ENCODE data around the gene STRN3.
"Not testable (repeated sequence)": the region's sequence is repeated elsewhere in the genome, so short reads cannot be mapped to it uniquely, and the experiment has no call there.

Gene STRN3

GRCh38 chr14:30915596-30915995 is 110.6 kb downstream of the STRN3 start:
- DNase-seq (ENCODE audit: insufficient read length) (no peak), FAIRE-seq (no peak)
- TF ChIP-seq POLR2A (IDR thresholded peaks at IDR 0.05; ENCODE audit: low read depth, low read length) = no peak
- no peak for TF ChIP-seq POLR2AphosphoS5 (IDR thresholded peaks at IDR 0.05; ENCODE audit: low read depth, low read length)
- TF ChIP-seq TAF1 (IDR thresholded peaks at IDR 0.05; ENCODE audit: borderline replicate concordance, low read depth, low read length) = no peak

DNA sequence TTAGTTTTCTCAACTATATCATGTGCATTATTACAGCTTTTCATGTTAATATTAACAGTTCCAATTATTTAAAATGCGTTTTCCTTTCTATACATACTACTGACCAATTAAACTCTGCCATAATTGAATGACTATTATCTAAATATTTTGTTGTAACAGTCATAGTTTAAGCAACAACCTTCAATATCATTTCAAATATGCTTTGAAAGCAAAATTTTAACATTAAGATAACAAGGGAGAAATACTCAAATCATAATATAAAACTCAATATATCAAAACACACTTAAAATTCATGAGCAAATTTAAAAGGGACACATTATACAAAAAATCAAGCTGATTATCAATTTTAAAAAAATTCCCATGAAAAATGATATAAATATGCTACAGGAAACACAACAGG is 111.4 kb downstream of the STRN3 start:
- DNase-seq (ENCODE audit: insufficient read length) (no peak), FAIRE-seq (no peak)
- TF ChIP-seq POLR2AphosphoS5 (IDR thresholded peaks at IDR 0.05; ENCODE audit: low read depth, low read length) (no peak), POLR2A (IDR thresholded peaks at IDR 0.05; ENCODE audit: low read depth, low read length) (no peak), TAF1 (IDR thresholded peaks at IDR 0.05; ENCODE audit: borderline replicate concordance, low read depth, low read length) (no peak)

DNA sequence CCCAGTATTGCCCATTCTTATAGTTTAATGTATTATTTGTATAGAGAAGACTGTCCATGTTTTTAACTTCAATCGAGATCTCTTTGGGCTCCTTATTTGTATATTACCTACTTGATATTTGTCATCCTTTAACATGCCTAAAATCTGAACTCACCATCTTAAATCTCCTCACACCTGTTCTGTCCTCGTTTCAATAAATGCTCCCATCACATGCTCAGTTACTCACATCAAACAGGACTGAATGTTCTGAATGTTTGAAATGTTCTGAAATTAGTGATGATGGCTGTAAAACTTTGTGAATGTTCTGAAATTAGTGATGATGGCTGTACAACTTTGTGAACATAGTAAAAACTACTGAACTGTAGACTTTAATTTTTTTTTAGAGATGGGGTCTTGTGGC is 117.4 kb downstream of the STRN3 start:
- DNase-seq (ENCODE audit: insufficient read length) (no peak), FAIRE-seq (no peak)
- TF ChIP-seq TAF1 (IDR thresholded peaks at IDR 0.05; ENCODE audit: borderline replicate concordance, low read depth, low read length) (no peak), POLR2AphosphoS5 (IDR thresholded peaks at IDR 0.05; ENCODE audit: low read depth, low read length) (no peak), POLR2A (IDR thresholded peaks at IDR 0.05; ENCODE audit: low read depth, low read length) (no peak)

DNA sequence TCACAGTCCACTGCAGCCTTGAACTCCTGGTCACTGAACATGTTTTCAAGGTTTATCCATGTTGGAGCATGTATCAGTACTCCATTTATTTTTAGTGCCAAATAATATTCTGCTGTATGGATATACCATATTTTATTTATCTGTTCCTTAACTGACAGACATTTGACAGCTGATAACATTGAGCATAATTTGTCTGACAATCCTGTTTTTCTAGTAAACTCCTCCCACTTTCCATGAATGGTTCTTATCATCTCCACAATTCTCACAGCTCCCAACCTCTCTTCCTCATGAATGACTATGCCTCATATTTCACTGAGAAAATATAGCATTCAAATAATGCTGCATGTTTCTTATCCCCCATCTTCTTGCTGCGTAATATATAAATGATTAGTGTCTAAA is 118.5 kb downstream of the STRN3 start:
- FAIRE-seq (no peak), DNase-seq (ENCODE audit: insufficient read length) (no peak)

GRCh38 chr14:30906752-30907658 is 119.2 kb downstream of the STRN3 start:
- no peak for DNase-seq (ENCODE audit: insufficient read length)
- TF ChIP-seq POLR2AphosphoS5 (IDR thresholded peaks at IDR 0.05; ENCODE audit: low read depth, low read length) = no peak
- TF ChIP-seq POLR2A (IDR thresholded peaks at IDR 0.05; ENCODE audit: low read depth, low read length) = no peak
- TF ChIP-seq TAF1 (IDR thresholded peaks at IDR 0.05; ENCODE audit: borderline replicate concordance, low read depth, low read length) = no peak
- no peak for FAIRE-seq

More for the DNA sequence above, 118.5 kb downstream of the STRN3 start:
- no peak for TF ChIP-seq POLR2AphosphoS5 (IDR thresholded peaks at IDR 0.05; ENCODE audit: low read depth, low read length)
- no peak for TF ChIP-seq TAF1 (IDR thresholded peaks at IDR 0.05; ENCODE audit: borderline replicate concordance, low read depth, low read length)
- no peak for TF ChIP-seq POLR2A (IDR thresholded peaks at IDR 0.05; ENCODE audit: low read depth, low read length)

GRCh38 chr14:30903285-30904124 is 122.7 kb downstream of the STRN3 start:
- DNase-seq (ENCODE audit: insufficient read length) (no peak), FAIRE-seq (no peak)
- TF ChIP-seq POLR2A (IDR thresholded peaks at IDR 0.05; ENCODE audit: low read depth, low read length) = no peak
- TF ChIP-seq TAF1 (IDR thresholded peaks at IDR 0.05; ENCODE audit: borderline replicate concordance, low read depth, low read length) = no peak
- no peak for TF ChIP-seq POLR2AphosphoS5 (IDR thresholded peaks at IDR 0.05; ENCODE audit: low read depth, low read length)

GRCh38 chr14:30897121-30897520 is 129.1 kb downstream of the STRN3 start:
- DNase-seq (ENCODE audit: insufficient read length); FAIRE-seq: not testable (repeated sequence)

DNA sequence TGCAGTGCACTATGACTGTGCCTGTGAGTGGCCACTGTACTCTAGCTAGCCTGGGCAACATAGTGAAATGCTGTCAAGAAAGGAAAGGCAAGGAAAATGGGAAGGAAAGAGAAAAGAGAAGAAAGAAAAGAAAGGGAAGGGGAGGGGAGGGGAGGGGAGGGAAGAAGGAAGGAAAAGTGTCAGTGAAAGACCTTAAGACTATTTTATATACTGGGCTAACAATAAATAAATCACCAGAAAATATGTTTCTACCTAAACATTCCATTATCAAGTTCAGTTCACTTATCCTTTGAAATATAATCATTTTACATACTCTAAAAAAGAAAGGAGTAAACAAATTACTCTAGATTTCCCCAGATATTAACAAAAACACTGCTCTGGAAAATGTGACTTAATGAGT is 129.7 kb downstream of the STRN3 start:
- DNase-seq (ENCODE audit: insufficient read length) = no peak
- FAIRE-seq = no peak
- no peak for TF ChIP-seq POLR2AphosphoS5 (IDR thresholded peaks at IDR 0.05; ENCODE audit: low read depth, low read length)

DNA sequence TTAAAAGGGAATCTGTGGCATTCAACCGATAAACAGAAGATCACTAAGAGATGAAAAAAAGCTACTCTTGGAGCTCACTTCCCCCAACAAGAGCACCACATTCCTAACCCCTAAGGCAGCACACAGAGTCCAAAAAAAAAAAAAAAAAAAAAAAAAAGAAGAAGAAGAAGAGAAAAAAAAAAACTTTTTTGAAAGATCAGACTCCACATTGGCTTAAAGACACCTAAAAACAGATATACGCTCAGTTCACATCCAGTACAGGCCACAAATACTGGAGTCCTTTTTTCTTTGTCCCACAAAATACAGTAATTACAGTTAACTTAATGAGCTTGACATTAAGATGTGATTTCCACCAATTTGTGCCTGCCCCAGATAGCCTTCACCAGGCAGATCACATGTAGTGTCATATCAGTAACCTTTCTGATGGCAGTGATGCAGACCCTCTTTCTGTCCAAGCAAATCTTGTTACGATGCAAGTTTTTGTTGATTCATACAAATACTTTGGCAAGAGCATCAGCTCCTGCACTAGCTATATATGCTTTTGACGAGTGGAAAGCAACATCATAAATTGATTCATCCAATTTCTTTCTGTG is 131.2 kb downstream of the STRN3 start:
- FAIRE-seq (no peak), DNase-seq (ENCODE audit: insufficient read length) (no peak)
- TF ChIP-seq POLR2AphosphoS5 (IDR thresholded peaks at IDR 0.05; ENCODE audit: low read depth, low read length) (no peak), TAF1 (IDR thresholded peaks at IDR 0.05; ENCODE audit: borderline replicate concordance, low read depth, low read length) (no peak), POLR2A (IDR thresholded peaks at IDR 0.05; ENCODE audit: low read depth, low read length) (no peak)

- no peak for DNase-seq (ENCODE audit: insufficient read length)
- TF ChIP-seq POLR2AphosphoS5 (IDR thresholded peaks at IDR 0.05; ENCODE audit: low read depth, low read length) = no peak
- TF ChIP-seq TAF1 (IDR thresholded peaks at IDR 0.05; ENCODE audit: borderline replicate concordance, low read depth, low read length) = no peak
- no peak for TF ChIP-seq POLR2A (IDR thresholded peaks at IDR 0.05; ENCODE audit: low read depth, low read length)
- no peak for FAIRE-seq
Observed at GRCh38 chr14:30893819-30894218, 132.4 kb downstream of the STRN3 start.

- DNase-seq (ENCODE audit: insufficient read length) (no peak), FAIRE-seq (no peak)
- TF ChIP-seq POLR2A (IDR thresholded peaks at IDR 0.05; ENCODE audit: low read depth, low read length) (no peak), TAF1 (IDR thresholded peaks at IDR 0.05; ENCODE audit: borderline replicate concordance, low read depth, low read length) (no peak), POLR2AphosphoS5 (IDR thresholded peaks at IDR 0.05; ENCODE audit: low read depth, low read length) (no peak)
Observed at GRCh38 chr14:30889244-30889594, 137.0 kb downstream of the STRN3 start.
